Stimulated activated memory B cell treated with anti-CD40 and anti-IgM and Interleukin-4, amounts not matched to agents 10 μg/mL and 1 μg/mL and 100 μg/mL, for 72 hours (primary cell): ENCODE results near the gene ENGASE.

Experiments used
- ATAC-seq: fragments of 150-1000 bp; cut with Tn5 transposase; 2 replicates; pipeline ENCODE4 v1.10.0; 2021
- H3K27ac Mint-ChIP-seq: one replicate; pipeline ENCODE4 v1.8.0; 2022; ENCODE audit warnings: mild to moderate bottlenecking, mixed read lengths
- H3K27me3 Mint-ChIP-seq: one replicate; pipeline ENCODE4 v1.8.0; 2022; ENCODE audit warnings: mixed read lengths
- H3K36me3 Mint-ChIP-seq: one replicate; pipeline ENCODE4 v1.8.0; 2022; ENCODE audit warnings: mixed read lengths
- H3K4me1 Mint-ChIP-seq: one replicate; pipeline ENCODE4 v1.8.0; 2022; ENCODE audit warnings: mixed read lengths
- H3K4me3 Mint-ChIP-seq: one replicate; pipeline ENCODE4 v1.8.0; 2022; ENCODE audit warnings: mild to moderate bottlenecking, moderate library complexity, mixed read lengths
- H3K9me3 Mint-ChIP-seq: one replicate; pipeline ENCODE4 v1.8.0; 2022; ENCODE audit warnings: mixed read lengths

The ENGASE gene

GRCh38 chr17:79132271-79133064 lies 57.8 kb downstream of the ENGASE start:
- no peak overlapping the region for H3K4me3 Mint-ChIP-seq
- no peaks in the 10 kb centered on the region for H3K4me1 Mint-ChIP-seq
- H3K27me3 Mint-ChIP-seq = peaks cover 72% of the 10 kb centered on the region
- no peaks in the 10 kb centered on the region for H3K36me3 Mint-ChIP-seq
- no peak for ATAC-seq
- H3K27ac Mint-ChIP-seq = no peak overlapping the region
- no peaks in the 10 kb centered on the region for H3K9me3 Mint-ChIP-seq

DNA sequence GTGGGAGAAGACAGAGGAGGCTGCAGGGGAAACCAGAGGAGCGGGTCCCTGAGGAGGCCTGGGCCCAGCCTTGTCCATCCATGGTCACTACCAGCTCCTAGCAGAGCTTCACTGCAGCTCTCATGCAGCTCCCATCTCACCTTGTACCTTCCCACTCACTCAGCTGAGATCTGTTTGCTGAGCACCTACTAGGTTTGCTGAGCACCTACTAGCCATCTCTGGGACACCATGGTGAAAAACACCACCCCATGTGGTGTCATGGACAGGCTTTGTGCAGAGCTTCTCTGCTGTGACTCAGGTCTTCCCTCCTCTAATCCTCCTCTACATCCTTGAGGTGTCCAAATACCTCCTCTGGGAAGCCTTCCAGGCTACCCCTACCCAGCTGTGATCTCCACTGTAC lies 58.6 kb downstream of the ENGASE start:
- Mint-ChIP-seq H3K4me3 (no peak overlapping the region), H3K27me3 (peaks cover 70% of the 10 kb centered on the region), H3K27ac (no peak overlapping the region), H3K36me3 (no peaks in the 10 kb centered on the region), H3K4me1 (no peaks in the 10 kb centered on the region), H3K9me3 (peaks cover under 1% of the 10 kb centered on the region)
- no peak for ATAC-seq

DNA sequence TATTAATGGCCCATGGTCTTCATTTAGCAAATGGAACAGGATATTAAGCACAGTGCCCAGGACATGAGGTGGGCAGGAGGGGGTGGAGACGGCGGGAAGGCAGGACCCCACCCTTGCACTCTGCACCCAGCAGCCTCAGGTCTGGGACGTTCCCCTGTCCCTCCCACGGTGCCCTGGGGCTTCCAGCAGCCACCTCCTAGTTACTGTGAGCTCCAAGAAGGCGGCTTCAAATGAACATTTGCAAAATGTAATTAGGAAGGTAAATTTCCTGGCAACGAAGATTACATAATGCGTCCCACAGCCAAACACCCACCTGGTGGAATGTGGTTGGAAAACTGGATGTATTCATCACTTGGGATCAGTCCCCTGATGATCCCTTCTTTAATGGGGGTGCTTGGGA lies 59.4 kb downstream of the ENGASE start:
- H3K27me3 Mint-ChIP-seq = peaks cover 70% of the 10 kb centered on the region
- no peak for ATAC-seq
- H3K27ac Mint-ChIP-seq = no peak overlapping the region
- H3K9me3 Mint-ChIP-seq = peaks cover 8% of the 10 kb centered on the region
- H3K4me3 Mint-ChIP-seq = no peak overlapping the region
- no peaks in the 10 kb centered on the region for H3K4me1 Mint-ChIP-seq
- H3K36me3 Mint-ChIP-seq = no peaks in the 10 kb centered on the region

DNA sequence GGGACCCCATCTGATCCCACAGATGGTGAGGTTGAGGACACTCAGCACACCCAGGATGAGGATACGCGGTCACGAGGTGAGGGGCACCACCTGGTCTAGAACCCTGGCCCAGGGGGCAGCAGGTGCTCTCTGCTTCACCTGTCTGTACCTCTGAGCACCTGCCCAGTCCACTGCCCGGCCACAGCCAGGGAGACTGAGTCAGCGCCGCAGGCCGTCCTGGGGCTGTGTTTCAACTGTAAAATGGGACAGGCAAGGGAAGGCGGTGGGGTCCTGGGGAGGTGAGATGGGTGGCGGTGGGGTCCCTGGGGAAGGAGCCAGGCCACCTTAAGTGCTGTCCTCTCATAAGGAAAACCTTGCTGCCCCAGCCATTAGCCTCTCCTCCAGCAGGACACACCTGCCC lies 60.4 kb downstream of the ENGASE start:
- Mint-ChIP-seq H3K27ac (no peak overlapping the region), H3K27me3 (peaks cover 72% of the 10 kb centered on the region), H3K9me3 (peaks cover 10% of the 10 kb centered on the region), H3K4me1 (no peaks in the 10 kb centered on the region), H3K4me3 (no peak overlapping the region), H3K36me3 (no peaks in the 10 kb centered on the region)
- ATAC-seq = no peak

DNA sequence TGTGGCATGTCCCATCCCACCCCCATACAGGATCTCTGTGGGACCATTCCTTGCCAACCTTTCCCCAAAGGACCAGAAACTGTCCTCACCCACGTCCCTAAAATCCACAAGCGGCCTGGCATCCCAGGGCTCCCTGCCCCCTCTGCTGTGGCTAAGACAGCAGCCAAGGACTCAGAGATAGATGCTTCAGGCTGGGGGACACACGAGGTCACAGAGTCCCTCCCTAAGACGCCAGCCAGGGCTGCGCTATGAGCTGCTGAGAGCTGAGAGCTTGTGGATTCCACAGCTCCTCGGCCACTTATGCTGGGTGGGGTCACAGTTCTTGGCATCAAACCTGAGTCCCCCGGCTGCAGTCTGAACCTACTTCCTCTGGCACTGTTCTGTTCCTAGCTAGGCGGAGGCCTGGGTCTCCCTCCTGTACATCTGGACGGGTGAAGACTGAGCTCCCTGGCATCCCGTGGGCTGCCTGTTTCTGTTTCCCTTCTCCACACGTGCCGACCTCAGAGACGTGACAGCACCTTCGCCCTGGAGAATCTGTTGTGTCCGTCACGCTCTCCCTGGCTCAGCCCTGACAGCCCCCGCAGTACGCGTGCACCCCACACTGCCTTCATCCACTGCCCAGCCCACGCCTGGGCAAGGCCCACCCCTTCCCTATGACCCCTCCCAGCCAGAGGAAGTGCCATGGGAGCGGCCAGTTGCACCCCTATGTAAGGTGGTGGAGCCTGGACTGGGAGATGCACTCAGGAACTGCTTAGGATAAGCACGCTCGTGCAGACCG lies 61.2 kb downstream of the ENGASE start:
- H3K36me3 Mint-ChIP-seq = no peaks in the 10 kb centered on the region
- H3K4me1 Mint-ChIP-seq = peaks cover 1% of the 10 kb centered on the region
- H3K9me3 Mint-ChIP-seq = peaks cover 10% of the 10 kb centered on the region
- H3K4me3 Mint-ChIP-seq = no peak overlapping the region
- no peak for ATAC-seq
- no peak overlapping the region for H3K27ac Mint-ChIP-seq
- peaks cover 73% of the 10 kb centered on the region for H3K27me3 Mint-ChIP-seq
